GM18502 (cell line): ENCODE results near the gene SURF2.

Experiments used
- ATAC-seq: cut with Tn5 transposase; IDR thresholded peaks from one replicate; pipeline ENCODE4 v1.9.1; 2021; ENCODE audit warnings: mild to moderate bottlenecking; ENCODE audit not compliant: unreplicated experiment, poor library complexity

Gene SURF2

GRCh38 chr9:133352635-133353340 lies 3.6 kb upstream of the SURF2 start:
- no peak for ATAC-seq

- ATAC-seq = no peak
Measured at GRCh38 chr9:133353548-133353947, 2.8 kb upstream of the SURF2 start.

DNA sequence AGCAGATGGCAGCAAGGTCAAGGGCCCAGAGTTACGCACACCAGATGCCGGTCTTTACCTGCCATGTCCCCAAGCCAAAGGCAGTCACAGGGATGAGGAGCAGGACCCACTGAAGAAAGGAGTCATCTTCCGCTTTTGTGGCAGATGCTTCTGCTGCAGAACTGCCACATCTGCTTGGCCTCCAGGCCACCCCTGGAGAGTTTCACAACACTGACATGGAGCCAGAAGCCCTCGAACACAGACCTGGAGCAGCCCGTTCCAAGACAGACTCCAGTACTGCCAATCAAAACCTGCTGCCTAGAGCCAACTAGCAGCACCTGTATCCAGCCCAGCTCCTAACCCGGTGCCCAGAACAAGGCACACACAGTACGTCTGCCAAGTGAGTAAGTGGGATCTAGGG lies 1.6 kb upstream of the SURF2 start:
- ATAC-seq = no peak

GRCh38 chr9:133355881-133356357 lies 431 bp upstream of the SURF2 start:
- ATAC-seq = peak; percentile 36

- ATAC-seq = no peak
Measured at GRCh38 chr9:133357656-133358055, 1.3 kb downstream of the SURF2 start.

GRCh38 chr9:133359399-133360175 lies 3.2 kb downstream of the SURF2 start:
- no peak for ATAC-seq

- no peak for ATAC-seq
Measured at GRCh38 chr9:133360400-133361393, 4.3 kb downstream of the SURF2 start.

DNA sequence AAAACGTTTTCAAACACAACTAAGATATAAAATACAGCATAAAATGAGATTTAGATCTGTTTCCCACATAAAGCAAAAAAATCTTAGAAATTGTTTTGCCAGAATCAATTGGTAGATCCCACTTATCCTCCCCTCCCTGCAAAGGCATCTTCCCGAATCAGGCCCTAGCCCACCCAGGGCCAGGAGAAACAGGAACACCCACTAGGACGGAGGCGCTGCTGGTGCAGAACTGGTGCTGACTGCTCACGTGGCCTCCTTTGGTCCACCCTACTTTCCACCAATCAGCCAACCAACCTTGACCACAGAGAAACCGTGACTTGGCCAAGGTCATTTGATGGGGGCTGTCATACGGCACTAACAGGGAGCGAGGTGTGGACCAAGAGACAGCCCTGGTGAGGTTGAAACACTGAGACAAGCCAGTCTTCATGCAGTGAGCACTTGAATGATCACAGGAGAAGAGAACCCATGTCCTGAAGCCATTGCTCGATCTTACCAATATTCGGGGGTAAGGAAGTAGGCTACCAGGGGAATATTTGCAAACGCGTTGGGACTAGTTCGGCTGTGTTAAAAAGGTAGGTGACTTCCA lies 5.2 kb downstream of the SURF2 start:
- ATAC-seq = no peak

GRCh38 chr9:133362359-133363044 lies 6.2 kb downstream of the SURF2 start:
- ATAC-seq = no peak

- no peak for ATAC-seq
Measured at GRCh38 chr9:133366435-133366834, 10.1 kb downstream of the SURF2 start.

DNA sequence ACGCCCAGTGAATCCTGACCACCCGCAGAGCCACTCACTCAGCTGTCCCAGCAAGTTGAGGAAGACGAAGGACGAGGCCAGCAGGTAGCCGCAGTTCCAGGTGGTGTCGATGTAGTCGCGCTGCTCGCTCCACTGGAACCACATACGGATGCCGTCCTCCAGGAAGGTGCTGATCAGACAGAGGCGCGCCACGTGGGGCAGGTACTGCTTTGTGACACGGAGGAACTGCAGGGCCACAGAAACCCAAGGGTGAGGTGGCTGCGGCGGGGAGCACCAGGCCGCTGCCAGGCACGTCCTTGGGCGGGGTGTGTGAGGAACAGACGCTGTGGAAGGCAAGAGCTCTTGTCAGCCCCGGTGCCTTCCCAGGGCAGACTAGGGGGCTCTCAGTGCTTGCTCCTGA lies 10.9 kb downstream of the SURF2 start:
- no peak for ATAC-seq

GRCh38 chr9:133367778-133368177 lies 11.4 kb downstream of the SURF2 start:
- ATAC-seq = no peak

DNA sequence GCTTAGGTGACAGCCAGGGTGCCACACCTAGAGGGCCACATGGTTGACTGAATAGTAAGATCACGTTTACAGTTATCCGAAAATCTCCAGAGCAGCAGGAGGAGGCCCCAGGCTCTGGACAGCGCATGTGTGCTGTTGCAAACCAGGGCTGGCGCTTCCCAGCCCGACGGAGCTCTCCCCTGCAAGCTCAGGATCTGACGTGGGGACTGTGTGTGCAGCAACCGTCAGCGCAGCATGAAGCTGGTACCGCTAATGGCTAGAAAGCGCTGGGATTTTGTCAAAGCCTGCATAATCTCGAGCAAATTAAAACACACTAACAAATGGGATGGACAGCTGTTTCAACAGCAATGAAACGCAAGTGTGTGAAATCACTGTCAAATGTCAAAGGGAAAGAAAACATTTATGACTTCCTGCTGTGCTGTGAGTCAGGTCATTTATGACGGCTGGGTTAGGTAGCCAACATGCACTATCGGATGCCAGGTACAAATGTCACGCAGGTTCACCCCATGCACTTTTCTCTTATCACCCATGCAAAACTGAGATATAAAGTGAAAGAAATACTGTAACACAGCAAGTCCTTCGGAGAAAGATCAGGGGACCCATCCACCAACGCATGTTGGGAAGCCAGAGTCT lies 12.0 kb downstream of the SURF2 start:
- ATAC-seq = no peak

DNA sequence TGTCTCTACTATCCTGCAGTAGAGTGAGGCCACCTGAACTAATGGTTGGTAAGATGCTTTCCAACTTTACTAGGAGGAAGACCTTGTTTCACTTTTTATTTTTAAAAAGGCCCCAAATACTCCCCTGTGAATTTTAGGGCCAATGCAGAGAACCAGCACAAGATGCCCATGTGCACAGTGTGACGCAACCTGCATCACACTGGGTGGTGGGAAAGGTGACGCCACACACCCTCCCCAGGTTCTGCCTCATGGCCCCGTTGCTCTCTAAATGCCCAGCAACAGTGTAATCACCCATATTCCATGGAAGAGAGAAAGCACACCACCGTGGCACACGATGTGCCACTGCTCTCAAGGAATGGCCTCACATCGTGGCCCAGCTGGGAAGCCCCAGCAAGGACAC lies 13.1 kb downstream of the SURF2 start:
- ATAC-seq = no peak

- no peak for ATAC-seq
Measured at GRCh38 chr9:133369933-133370332, 13.6 kb downstream of the SURF2 start.

DNA sequence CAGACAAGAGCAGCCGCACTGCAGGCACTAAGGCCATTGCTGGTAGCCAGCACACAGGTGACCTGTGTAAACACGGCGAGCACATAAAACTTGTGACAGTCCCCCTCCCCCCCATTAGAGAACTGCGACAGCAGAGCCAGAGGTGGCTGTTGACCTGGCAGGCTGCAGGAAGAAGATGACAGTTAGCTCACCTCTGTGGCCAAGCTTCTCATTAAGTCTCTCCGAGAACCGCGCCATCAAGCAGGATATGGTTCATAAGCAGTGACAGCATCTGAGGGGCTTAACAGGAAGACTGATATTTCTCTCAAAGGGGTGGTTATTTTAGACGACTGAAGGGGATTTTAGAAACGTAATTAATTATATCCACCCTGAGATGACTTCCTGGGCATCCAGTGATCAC lies 14.3 kb downstream of the SURF2 start:
- no peak for ATAC-seq

GRCh38 chr9:133371261-133371711 lies 14.9 kb downstream of the SURF2 start:
- ATAC-seq = no peak

- no peak for ATAC-seq
Measured at GRCh38 chr9:133372144-133372543, 15.8 kb downstream of the SURF2 start.

DNA sequence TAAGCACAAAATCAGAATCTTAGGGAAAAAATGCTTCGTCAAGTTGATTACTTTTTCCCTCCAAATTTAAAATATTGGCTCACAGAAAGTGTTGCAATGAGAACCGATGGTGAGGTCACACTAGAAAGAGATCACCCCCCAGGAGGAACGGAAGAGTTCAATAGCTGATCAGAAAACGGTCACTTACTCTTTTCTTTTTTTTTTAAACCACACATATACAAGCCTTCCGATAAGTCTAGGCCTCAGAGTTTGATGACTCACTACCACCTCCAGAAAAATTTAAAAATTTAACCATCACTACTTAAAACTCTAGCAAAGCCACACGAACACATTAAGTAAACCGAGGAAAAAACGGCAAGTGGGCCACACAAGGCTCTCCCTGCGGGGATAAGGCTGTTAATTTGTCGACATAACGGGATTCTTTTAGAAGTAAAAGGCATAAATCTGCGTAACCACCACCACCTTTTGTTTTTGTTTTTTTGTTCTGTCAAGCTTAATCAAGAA lies 18.3 kb downstream of the SURF2 start:
- ATAC-seq = no peak
